ENCODE results near the gene SLC39A7. TPM values are rescaled to one million over a fixed set of nuclear protein-coding genes. Genes with fewer than 3 reads are reported as not detected.

The SLC39A7 gene
- total and polyA plus RNA-seq, 2 of the 4 experiments (the other 2 are of a cell fraction): 135 to 208 TPM

GRCh38 chr6:33212857-33213165, 12.1 kb downstream of the SLC39A7 start:
- no peak overlapping the region for H3K18ac ChIP-seq (ENCODE audit: low read depth, low read length)
- H4K20me1 ChIP-seq (ENCODE audit: insufficient read depth, low read length): no peaks in the 10 kb centered on the region
- H3K4me2 ChIP-seq (ENCODE audit: low read depth, low read length): peak overlapping the region; percentile 94
- BruUV-seq (replicated peaks): no TSS peak
- ChIA-PET CTCF (interaction anchor here (0.6 kb wide), 1 partner anchor 183 kb away, joined by 3 read pairs; no protein-coding TSS in a partner anchor), POLR2A (ENCODE audit: unreplicated experiment) (interaction anchor here (0.6 kb wide), 1 partner anchor 105 kb away, joined by 7 read pairs; no protein-coding TSS in a partner anchor)
- H3K36me3 ChIP-seq (ENCODE audit: control insufficient read depth, insufficient read depth, low read length): peaks cover 20% of the 10 kb centered on the region
- peak overlapping the region; percentile 72 for H3K9ac ChIP-seq (ENCODE audit: low read depth, low read length)
- H3K9me3 ChIP-seq (ENCODE audit: control insufficient read depth, insufficient read depth, low read length): no peaks in the 10 kb centered on the region
- H2AFZ ChIP-seq (replicated peaks; ENCODE audit: low read length, poor library complexity): peak overlapping the region; percentile 92
- in situ Hi-C loops (cut with MboI; ENCODE audit: low sequenced_read_pairs) (no loop called here), dilution Hi-C loops (cut with HindIII; ENCODE audit: low sequenced_read_pairs, unreplicated experiment) (no loop called here), intact Hi-C loops (cut with micrococcal nuclease) (no loop called here)
- peak overlapping the region; percentile 70 for H3K23ac ChIP-seq (ENCODE audit: low read depth, low read length)
- H2AK9ac ChIP-seq (replicated peaks; ENCODE audit: low read depth, low read length, poor library complexity): peak overlapping the region; percentile 89
- 0 out of 2 replicates have a peak overlapping the region, but pooled peaks have one; percentile 17 for H2AK5ac ChIP-seq (ENCODE audit: low read depth, low read length)
- H4K8ac ChIP-seq (ENCODE audit: low read depth in 2 of 2, low read length in 2 of 2): peak overlapping the region in 1 of 2 experiments; percentile 70; a peak in 3 of 4 replicates
- no peak overlapping the region; the same call in 1 of the 2 replicates for H3K27ac ChIP-seq (ENCODE audit: insufficient read depth, low read length)
- no peak overlapping the region for H3K56ac ChIP-seq (ENCODE audit: extremely low read depth, insufficient read depth, low read length)
- peak overlapping the region; percentile 59 for H3K4me3 ChIP-seq (ENCODE audit: insufficient read depth, low read depth, low read length)
- peak overlapping the region; percentile 78 for H3K14ac ChIP-seq (replicated peaks; ENCODE audit: low read depth, low read length)
- H3K4ac ChIP-seq (ENCODE audit: low read depth, low read length): peak overlapping the region; percentile 59
- H4K91ac ChIP-seq (ENCODE audit: insufficient read depth, low read depth, low read length): no peak overlapping the region; the same call in 1 of the 2 replicates
- H4K5ac ChIP-seq (ENCODE audit: low read depth, low read length): no peak overlapping the region
- TF ChIP-seq CTCF (conservative IDR thresholded peaks at IDR 0.05; ENCODE audit: low read depth, low read length) (no peak), FOS (IDR thresholded peaks at IDR 0.05; ENCODE audit: low read depth, low read length) (no peak), NFE2L2 (IDR thresholded peaks at IDR 0.05; ENCODE audit: low read depth, low read length) (no peak), BHLHE40 (IDR thresholded peaks at IDR 0.05; ENCODE audit: low read depth, low read length) (no peak), MAZ (IDR thresholded peaks at IDR 0.05; ENCODE audit: borderline replicate concordance, low read depth, low read length) (no peak), CEBPB (IDR thresholded peaks at IDR 0.05; ENCODE audit: low read depth, low read length) (no peak), ELK1 (IDR thresholded peaks at IDR 0.05; ENCODE audit: borderline replicate concordance, low read depth, low read length) (no peak), SMC3 (IDR thresholded peaks at IDR 0.05; ENCODE audit: low read depth, low read length) (no peak)
- WGBS, 2 experiments (ENCODE audit: extremely low coverage in 2 of 2, insufficient read length in 1 of 2): 0% methylated on average over 2 of the region's 6 CpGs; no CpG with 5 or more reads in 1 of the 2 experiments
- H3K27me3 ChIP-seq (ENCODE audit: control insufficient read depth, insufficient read depth, low read length): peaks cover 14% of the 10 kb centered on the region
- no peak overlapping the region for H2BK120ac ChIP-seq (ENCODE audit: low read depth, low read length)
- no peak overlapping the region for H2BK20ac ChIP-seq (ENCODE audit: low read depth, low read length)
- H2BK5ac ChIP-seq (ENCODE audit: low read depth, low read length, poor library complexity, severe bottlenecking): no peak overlapping the region
- DNase-seq (no peak), ATAC-seq (ENCODE audit: low read depth) (no peak)
- H3K4me1 ChIP-seq (ENCODE audit: control insufficient read depth, insufficient read depth, low read length): peaks cover 2% of the 10 kb centered on the region; the same call in 1 of the 2 replicates
- H2BK15ac ChIP-seq (ENCODE audit: low read depth, low read length): no peak overlapping the region
- peaks cover 7 to 22% of the 10 kb centered on the region in 2 experiments for H3K79me1 ChIP-seq (ENCODE audit: low read depth in 1 of 2, low read length in 2 of 2)
- no peaks in the 10 kb centered on the region for H3K9me1 ChIP-seq (ENCODE audit: insufficient read depth, low read length)

Measured in IMR-90 (cell line).